ENCODE measurements around the gene MEIOSIN.
"Not testable (repeated sequence)": the region's sequence is repeated elsewhere in the genome, so short reads cannot be mapped to it uniquely, and the experiment has no call there.

- not testable (repeated sequence) for TF ChIP-seq POLR2AphosphoS5 (IDR thresholded peaks at IDR 0.05; ENCODE audit: borderline replicate concordance, low read depth, low read length); EZH2 (IDR thresholded peaks at IDR 0.05)
Measured at GRCh38 chr19:45799541-45799940, 66.3 kb downstream of the MEIOSIN start.
